Myocyte (in vitro differentiated cells): ENCODE results near the gene SUPT3H. TPM values are rescaled to one million over a fixed set of nuclear protein-coding genes. Genes with fewer than 3 reads are reported as not detected.
A peak's percentile ranks its signal among the peaks of the same experiment; 100 is the strongest.

Experiments
- DNase-seq: peaks from one replicate; pipeline ENCODE4 v3.0.0-alpha.2; 2012; ENCODE audit warnings: low read depth
- total RNA-seq: library from RNA; depleted of rRNA; stranded (reverse); fragments of >200 nt; gene quantifications from 2 replicates; pipeline ENCODE4 v1.2.3, GENCODE V29; 2014

SUPT3H gene
- total RNA-seq, 1 donor from 2014 or later, result 7.8 TPM

GRCh38 chr6:45394586-45395095 is 16.9 kb upstream of the SUPT3H start:
- DNase-seq, result no peak

DNA sequence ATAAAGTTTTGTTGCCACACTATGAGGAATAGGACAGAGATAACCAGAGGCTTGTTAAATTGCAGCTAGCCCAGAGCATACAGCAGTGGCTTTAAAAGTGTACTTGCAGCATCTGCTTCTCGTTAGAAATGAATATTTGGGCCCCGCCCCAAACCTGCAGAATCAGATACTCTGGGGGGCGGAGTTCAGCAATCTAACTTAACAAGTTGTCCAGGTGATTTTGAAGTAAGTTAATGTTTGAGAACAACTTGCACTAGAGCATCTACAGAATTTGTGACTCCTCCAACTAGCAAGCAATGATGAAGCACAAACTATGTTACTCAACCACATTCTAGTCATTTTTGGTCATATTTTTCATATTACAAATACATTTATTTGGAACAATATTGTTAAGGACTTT is 10.6 kb upstream of the SUPT3H start:
- DNase-seq, result no peak

- peak; percentile 44 for DNase-seq
Measured at GRCh38 chr6:45387236-45387635, 9.5 kb upstream of the SUPT3H start.

DNA sequence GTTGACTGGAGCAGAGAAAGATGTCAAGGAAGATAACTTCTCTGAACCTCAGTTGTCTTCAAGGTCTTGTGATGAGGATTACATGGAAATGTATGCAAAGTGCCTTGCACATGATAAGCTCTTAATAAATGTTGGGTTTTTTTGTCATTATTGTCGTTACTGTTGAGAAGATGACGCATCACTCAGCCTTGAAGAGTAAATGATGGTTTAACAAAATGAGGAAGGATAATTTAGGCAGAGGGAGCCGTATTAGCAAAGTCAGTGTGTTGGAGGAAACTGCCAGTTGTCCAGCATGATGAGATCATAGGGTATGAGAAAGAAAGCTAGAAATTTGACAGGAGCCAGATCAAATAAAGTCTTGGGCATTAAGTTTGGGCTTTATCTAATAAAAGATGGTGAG is 8.8 kb upstream of the SUPT3H start:
- DNase-seq, result no peak

- DNase-seq, result no peak
Measured at GRCh38 chr6:45382391-45382790, 4.7 kb upstream of the SUPT3H start.

- no peak for DNase-seq
Measured at GRCh38 chr6:45378334-45378926, 696 bp upstream of the SUPT3H start.

GRCh38 chr6:45377043-45377553 is 636 bp downstream of the SUPT3H start:
- DNase-seq, result no peak

GRCh38 chr6:45376310-45377042 is 1.3 kb downstream of the SUPT3H start:
- no peak for DNase-seq

GRCh38 chr6:45375449-45375848 is 2.3 kb downstream of the SUPT3H start:
- no peak for DNase-seq

DNA sequence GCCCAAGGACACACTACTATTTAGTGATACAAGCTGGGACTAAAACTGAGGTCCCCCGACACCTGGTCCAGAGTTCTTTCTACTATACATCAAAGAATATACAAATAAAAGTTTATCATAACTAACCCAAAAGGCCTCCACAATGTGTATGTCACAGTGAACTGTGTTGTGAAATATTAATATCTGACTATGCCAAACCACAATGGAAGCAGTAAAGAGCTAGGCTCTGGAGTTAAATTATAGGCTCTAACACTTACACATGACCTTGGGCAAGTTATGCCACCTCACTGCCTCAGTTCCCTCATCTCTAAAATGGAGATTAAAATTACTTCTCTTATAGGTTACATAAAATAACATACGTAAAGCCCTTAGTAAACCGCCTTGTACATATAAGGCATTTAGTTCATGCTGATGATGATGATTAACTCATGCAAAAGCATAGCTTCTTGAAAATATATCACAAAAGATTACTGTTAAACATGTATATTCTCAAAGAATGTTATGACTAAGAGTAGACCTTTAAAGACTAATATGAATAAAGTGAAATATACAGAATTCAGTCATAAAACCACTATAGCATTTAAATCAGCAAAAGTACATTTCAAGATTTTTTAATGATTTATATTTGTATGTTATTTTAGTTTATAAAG is 5.7 kb downstream of the SUPT3H start:
- no peak for DNase-seq

- no peak for DNase-seq
Measured at GRCh38 chr6:45369870-45370269, 7.9 kb downstream of the SUPT3H start.

DNA sequence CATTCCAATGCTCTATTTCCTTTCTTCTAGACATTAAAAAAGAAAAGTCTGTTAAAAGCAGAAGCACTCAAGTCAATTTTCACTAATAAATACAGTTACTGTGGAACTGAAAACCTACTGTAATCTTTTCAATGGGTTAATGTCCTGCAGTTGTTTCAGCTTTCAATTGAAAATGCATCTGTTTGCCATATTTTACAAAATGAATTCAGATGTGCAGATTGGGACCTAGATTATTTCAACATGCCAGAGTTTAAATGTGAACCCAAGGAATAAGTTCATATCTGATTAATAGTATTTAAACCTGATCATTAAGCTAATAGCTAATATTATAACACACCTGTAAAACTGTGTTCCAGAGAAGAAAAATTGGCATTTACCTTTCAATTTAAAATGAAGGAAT is 9.7 kb downstream of the SUPT3H start:
- no peak for DNase-seq

DNA sequence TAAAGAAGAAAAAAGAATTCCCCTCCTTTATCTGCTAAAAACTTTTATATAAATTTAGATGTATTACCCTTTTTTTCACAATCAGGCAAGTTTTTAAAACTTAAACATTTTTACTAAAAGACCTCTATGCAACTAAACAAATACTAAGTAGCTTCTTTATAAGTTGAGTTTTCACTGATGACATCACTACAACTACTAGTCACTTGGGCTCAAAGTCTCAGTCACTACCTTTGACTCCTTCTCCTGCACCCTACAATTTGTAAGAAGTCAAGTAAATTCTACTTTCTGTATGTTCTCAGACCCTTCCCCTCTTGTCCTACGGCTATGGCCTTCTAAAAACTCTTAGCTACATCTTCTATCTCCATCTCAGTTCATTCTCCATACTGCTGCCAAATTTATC is 11.2 kb downstream of the SUPT3H start:
- no peak for DNase-seq

GRCh38 chr6:45365036-45365435 is 12.7 kb downstream of the SUPT3H start:
- DNase-seq, result no peak

DNA sequence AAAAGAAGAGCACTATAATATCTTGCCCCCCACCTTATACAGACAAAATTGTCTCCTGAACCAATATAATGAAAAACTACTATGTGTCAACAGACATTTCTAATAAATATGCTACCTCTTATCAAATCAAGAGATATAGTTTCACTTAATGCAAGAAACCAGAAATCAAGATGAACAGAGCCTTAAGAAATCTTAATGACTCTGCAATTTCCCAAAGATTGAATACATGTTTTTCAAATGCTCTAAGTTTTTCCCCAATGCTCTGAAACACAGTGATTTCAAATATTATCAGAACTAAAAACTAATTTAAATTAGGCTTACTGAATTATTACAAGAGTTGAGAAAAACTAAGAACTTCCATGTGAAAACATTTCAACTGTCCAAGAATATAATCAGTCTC is 13.3 kb downstream of the SUPT3H start:
- DNase-seq, result no peak

GRCh38 chr6:45353654-45354053 is 24.1 kb downstream of the SUPT3H start:
- DNase-seq, result no peak

DNA sequence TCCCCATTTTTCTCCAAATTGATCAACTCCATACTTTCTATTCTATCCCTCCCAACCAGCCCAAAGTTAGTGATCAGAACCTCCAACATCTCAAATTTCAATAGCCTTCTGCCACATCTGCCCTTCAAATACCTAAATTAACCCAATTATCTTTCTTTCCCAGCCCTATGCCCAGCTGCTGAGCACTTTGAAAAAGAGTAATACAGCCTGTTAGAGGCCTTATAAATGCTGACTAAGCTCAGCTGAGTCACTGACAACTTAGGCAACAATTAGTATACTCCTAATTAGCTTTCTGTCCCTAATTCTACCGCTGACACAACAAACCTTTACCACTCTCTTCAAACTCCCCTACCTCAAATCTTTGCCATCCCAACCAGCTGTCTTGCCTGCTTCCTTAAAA is 26.1 kb downstream of the SUPT3H start:
- DNase-seq, result no peak

DNA sequence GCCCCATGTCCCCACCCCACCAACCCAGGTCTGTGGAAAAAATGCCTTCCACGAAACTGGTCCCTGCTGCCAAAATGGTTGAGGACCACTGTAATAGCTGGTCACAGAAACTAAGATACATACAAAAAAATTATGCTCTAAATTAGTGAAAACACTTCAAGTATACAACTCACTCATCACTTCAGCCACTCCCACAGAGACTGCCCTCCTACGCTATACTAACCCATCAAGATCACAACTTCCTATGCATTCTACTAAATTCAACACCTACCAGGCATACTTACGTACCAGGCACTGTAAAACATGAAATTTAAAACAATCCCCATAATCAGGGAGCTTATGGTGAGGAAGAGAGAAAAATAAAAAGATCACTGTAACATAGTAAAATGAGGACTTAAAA is 26.7 kb downstream of the SUPT3H start:
- no peak for DNase-seq

GRCh38 chr6:45350186-45350710 is 27.5 kb downstream of the SUPT3H start:
- peak; percentile 12 for DNase-seq

- DNase-seq, result no peak
Measured at GRCh38 chr6:45344900-45345299, 32.8 kb downstream of the SUPT3H start.

DNA sequence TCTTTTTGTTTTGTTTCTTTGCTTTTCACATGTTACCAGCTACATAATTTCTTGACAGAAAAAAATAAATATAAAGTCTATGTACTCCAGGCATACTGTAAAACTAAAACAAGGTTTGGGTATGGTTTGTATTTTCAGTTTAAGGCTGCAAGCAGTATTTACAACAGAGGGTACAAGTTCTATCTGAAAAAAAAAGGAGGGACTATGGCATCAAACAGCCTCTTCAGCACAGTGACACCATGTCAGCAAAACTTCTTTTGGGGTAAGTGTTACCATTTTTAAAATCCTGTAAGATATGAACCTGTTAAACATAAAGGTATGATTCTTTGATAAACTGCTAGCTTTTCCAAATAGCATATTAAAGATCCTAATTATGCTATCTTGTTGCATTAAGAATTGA is 49.2 kb downstream of the SUPT3H start:
- no peak for DNase-seq

GRCh38 chr6:45327956-45328522 is 49.7 kb downstream of the SUPT3H start, which contains the start of gene RUNX2:
RUNX2 (plus strand) TSS chr6:45328330; CDS start chr6:45328727, 397 bp downstream.
- DNase-seq, result peak; percentile 71
